ENCODE measurements around the gene CCDC192.

DNA sequence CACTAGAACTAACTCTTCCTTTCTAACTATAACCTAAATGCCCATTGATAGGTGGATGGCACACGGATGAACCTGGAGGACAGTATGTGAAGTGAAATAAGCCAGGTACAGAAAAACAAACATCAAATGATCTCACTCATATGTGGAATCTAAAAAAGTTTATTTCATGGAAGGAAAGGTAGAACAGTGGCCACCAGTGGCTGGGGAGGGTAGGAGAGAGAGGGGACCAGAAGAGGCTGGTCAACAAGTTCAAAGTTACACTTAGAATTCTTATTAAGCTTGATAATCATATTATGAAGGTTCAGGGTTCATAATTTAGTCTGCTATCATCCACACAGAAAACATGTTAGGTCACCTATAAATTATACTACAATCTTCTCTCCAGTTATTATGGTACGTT lies 272.8 kb downstream of the CCDC192 start:
- TF ChIP-seq, protein P1, sequence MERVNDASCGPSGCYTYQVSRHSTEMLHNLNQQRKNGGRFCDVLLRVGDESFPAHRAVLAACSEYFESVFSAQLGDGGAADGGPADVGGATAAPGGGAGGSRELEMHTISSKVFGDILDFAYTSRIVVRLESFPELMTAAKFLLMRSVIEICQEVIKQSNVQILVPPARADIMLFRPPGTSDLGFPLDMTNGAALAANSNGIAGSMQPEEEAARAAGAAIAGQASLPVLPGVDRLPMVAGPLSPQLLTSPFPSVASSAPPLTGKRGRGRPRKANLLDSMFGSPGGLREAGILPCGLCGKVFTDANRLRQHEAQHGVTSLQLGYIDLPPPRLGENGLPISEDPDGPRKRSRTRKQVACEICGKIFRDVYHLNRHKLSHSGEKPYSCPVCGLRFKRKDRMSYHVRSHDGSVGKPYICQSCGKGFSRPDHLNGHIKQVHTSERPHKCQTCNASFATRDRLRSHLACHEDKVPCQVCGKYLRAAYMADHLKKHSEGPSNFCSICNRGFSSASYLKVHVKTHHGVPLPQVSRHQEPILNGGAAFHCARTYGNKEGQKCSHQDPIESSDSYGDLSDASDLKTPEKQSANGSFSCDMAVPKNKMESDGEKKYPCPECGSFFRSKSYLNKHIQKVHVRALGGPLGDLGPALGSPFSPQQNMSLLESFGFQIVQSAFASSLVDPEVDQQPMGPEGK (CRISPR knock-in tag; IDR thresholded peaks at IDR 0.05; ENCODE audit: borderline replicate concordance) = no peak
- TF ChIP-seq RARB (CRISPR knock-in tag; IDR thresholded peaks at IDR 0.05) = no peak

All from SK-N-SH treated with all-trans-retinoic acid at 6 μM for 48 hours (cell line).